HCT116 (cell line): ENCODE data around the gene UBE2E2. TPM values are rescaled to one million over a fixed set of nuclear protein-coding genes. Genes with fewer than 3 reads are reported as not detected.

Experiments
- ATAC-seq: fragments of 200-7000 bp; cut with Tn5 transposase; 2 replicates; pipeline ENCODE4 v1.9.1; 2020; ENCODE audit warnings: mild to moderate bottlenecking, moderate library complexity
- BruUV-seq: library from RNA; stranded (reverse); fragments of 400-500 nt; replicated peaks from 2 replicates; lab custom pipeline; 2021; lab: Mats Ljungman, UMichigan
- CTCF ChIA-PET: fragments of 300-600 bp; sonication (Branson Sonifier 250); formaldehyde crosslinking; loops from one replicate; lab custom pipeline; 2021; ENCODE audit warnings: antibody characterized with exemption; lab: Charles Lee
- POLR2A ChIA-PET: fragments of 300-600, 350-600 bp; sonication (Branson Sonifier 250); formaldehyde crosslinking; loops from one replicate; lab custom pipeline; 2021; ENCODE audit warnings: antibody characterized with exemption; lab: Charles Lee
- RAD21 ChIA-PET, 2 experiments: fragments of 300-600 bp; sonication (Branson Sonifier 250); formaldehyde crosslinking; loops; one replicate each; lab custom pipeline; 2023; ENCODE audit warnings: low total read pairs in 2 of 2; ENCODE audit not compliant: uncharacterized antibody in 2 of 2, unreplicated experiment in 2 of 2, low non-redundant PET in 1 of 2; lab: Charles Lee
- DNase-seq: peaks from one replicate; pipeline ENCODE4 v3.0.0-alpha.2; 2010; ENCODE audit warnings: low read depth, low spot score
- H2AFZ ChIP-seq: fragments of 200-600 bp; shearing (Covaris generic), sonication (generic); 2 replicates; pipeline ENCODE4 v1.6.1; 2017; ENCODE audit warnings: low read depth, mixed run types, mixed read lengths, antibody characterized with exemption, low read length; ENCODE audit not compliant: poor library complexity, severe bottlenecking
- H3K27ac ChIP-seq: 2 replicates; pipeline ENCODE4 v1.5.1; 2012; ENCODE audit warnings: low read depth, low read length
- H3K27me3 ChIP-seq: fragments of 200-600 bp; sonication (generic); 2 replicates; pipeline ENCODE4 v1.6.1; 2016; ENCODE audit warnings: mixed run types, low read length, mixed read lengths; ENCODE audit not compliant: insufficient read depth
- H3K36me3 ChIP-seq, 2 experiments: fragments of 200-500 bp in 1 of 2; fragments of 200-600 bp in 1 of 2; sonication (Bioruptor generic) in 1 of 2; sonication (generic) in 1 of 2; 2 replicates each; pipeline versions ENCODE4 v1.5.1 to v1.6.1; 2014 to 2016; ENCODE audit warnings: low read length in 2 of 2, inconsistent platforms in 1 of 2, mixed read lengths in 1 of 2, mixed run types in 1 of 2; ENCODE audit not compliant: insufficient read depth in 2 of 2, control insufficient read depth in 1 of 2
- H3K4me1 ChIP-seq, 2 experiments: fragments of 200-600 bp in 1 of 2; sonication (generic) in 1 of 2; 2 replicates each; pipeline versions ENCODE4 v1.5.1 to v1.6.1; 2012 to 2017; ENCODE audit warnings: low read length in 2 of 2, inconsistent platforms in 1 of 2, mild to moderate bottlenecking in 1 of 2, mixed read lengths in 1 of 2, mixed run types in 1 of 2, moderate library complexity in 1 of 2; ENCODE audit not compliant: insufficient read depth in 2 of 2, control insufficient read depth in 1 of 2
- H3K4me2 ChIP-seq: fragments of 200-600 bp; sonication (generic); 2 replicates; pipeline ENCODE4 v1.6.1; 2017; ENCODE audit warnings: mixed run types, low read length, mixed read lengths
- H3K4me3 ChIP-seq, 2 experiments: fragments of 200-600 bp in 1 of 2; sonication (generic) in 1 of 2; replicated peaks in 1 of 2; 2 replicates each; pipeline ENCODE4 v1.5.1; 2011 to 2016; ENCODE audit warnings: low read length in 2 of 2, control low read depth in 1 of 2, low read depth in 1 of 2, mild to moderate bottlenecking in 1 of 2, mixed read lengths in 1 of 2, mixed run types in 1 of 2
- H3K79me2 ChIP-seq: fragments of 200-600 bp; sonication (generic); 2 replicates; pipeline ENCODE4 v1.6.1; 2017; ENCODE audit warnings: mild to moderate bottlenecking, mixed run types, low read length, moderate library complexity, mixed read lengths; ENCODE audit not compliant: insufficient read depth
- H3K9ac ChIP-seq: fragments of 200-600 bp; sonication (generic); 2 replicates; pipeline ENCODE4 v1.6.1; 2016; ENCODE audit warnings: low read length, mixed read lengths
- H3K9me2 ChIP-seq: fragments of 200-600 bp; sonication (generic), shearing (Covaris generic); 2 replicates; pipeline ENCODE4 v1.6.1; 2017; ENCODE audit warnings: mixed run types, mild to moderate bottlenecking, moderate library complexity; ENCODE audit not compliant: insufficient read depth
- H3K9me3 ChIP-seq, 2 experiments: fragments of 200-500 bp in 1 of 2; fragments of 200-600 bp in 1 of 2; sonication (Bioruptor generic) in 1 of 2; sonication (generic) in 1 of 2; 2 replicates each; pipeline ENCODE4 v1.6.1; 2014 to 2017; ENCODE audit warnings: low read length in 2 of 2, mixed read lengths in 2 of 2, inconsistent platforms in 1 of 2, low read depth in 1 of 2, mild to moderate bottlenecking in 1 of 2, mixed run types in 1 of 2, moderate library complexity in 1 of 2; ENCODE audit not compliant: control insufficient read depth in 1 of 2, insufficient read depth in 1 of 2
- H4K20me1 ChIP-seq: fragments of 200-600 bp; sonication (generic), shearing (Covaris generic); 2 replicates; pipeline ENCODE4 v1.6.1; 2017; ENCODE audit warnings: mixed run types, mild to moderate bottlenecking, moderate library complexity; ENCODE audit not compliant: insufficient read depth
- ATF3 ChIP-seq: IDR thresholded peaks from 2 replicates; pipeline ENCODE4 v1.6.1; 2012
- CBX3 ChIP-seq: IDR thresholded peaks from 2 replicates; pipeline ENCODE4 v1.6.1; 2012; ENCODE audit warnings: low read depth
- ELF1 ChIP-seq: IDR thresholded peaks from 2 replicates; pipeline ENCODE4 v1.6.1; 2012; ENCODE audit warnings: low read depth, borderline replicate concordance
- EZH2phosphoT487 ChIP-seq: fragments of 200-600 bp; IDR thresholded peaks from 2 replicates; pipeline ENCODE4 v1.6.1; 2018; ENCODE audit warnings: antibody characterized with exemption, borderline replicate concordance
- FOSL1 ChIP-seq: IDR thresholded peaks from 2 replicates; pipeline ENCODE4 v1.6.1; 2012; ENCODE audit warnings: low read depth
- POLR2A ChIP-seq: IDR thresholded peaks from 2 replicates; pipeline ENCODE4 v1.7.0; 2011; ENCODE audit warnings: borderline replicate concordance; ENCODE audit not compliant: insufficient read depth, insufficient read length; ENCODE audit errors: extremely low read depth
- POLR2AphosphoS5 ChIP-seq: IDR thresholded peaks from 2 replicates; pipeline ENCODE4 v1.6.1; 2011; ENCODE audit warnings: mild to moderate bottlenecking, low read depth, low read length, moderate library complexity
- RAD21 ChIP-seq: IDR thresholded peaks from 2 replicates; pipeline ENCODE4 v1.6.1; 2012; ENCODE audit warnings: low read depth, mild to moderate bottlenecking
- REST ChIP-seq: IDR thresholded peaks from 2 replicates; pipeline ENCODE4 v1.6.1; 2012; ENCODE audit warnings: low read depth
- SIN3A ChIP-seq: IDR thresholded peaks from 2 replicates; pipeline ENCODE4 v1.6.1; 2012; ENCODE audit warnings: low read depth
- SRF ChIP-seq: IDR thresholded peaks from 2 replicates; pipeline ENCODE4 v1.6.1; 2012; ENCODE audit warnings: low read depth
- ZBTB33 ChIP-seq: IDR thresholded peaks from 2 replicates; pipeline ENCODE4 v1.6.1; 2011; ENCODE audit warnings: mild to moderate bottlenecking, low read length, moderate library complexity; ENCODE audit not compliant: insufficient replicate concordance; ENCODE audit errors: extremely low read depth
- ZFX ChIP-seq: fragments of 450-650 bp; IDR thresholded peaks from 2 replicates; pipeline ENCODE4 v1.6.1; 2017
- ZNF274 ChIP-seq: fragments of 200-500 bp; sonication (Bioruptor generic); IDR thresholded peaks from 2 replicates; pipeline ENCODE4 v1.6.1; 2014; ENCODE audit warnings: mild to moderate bottlenecking, low read depth, low read length, inconsistent platforms
- intact Hi-C: fragments of 100-400 bp; cut with micrococcal nuclease; formaldehyde crosslinking; loops from 2 replicates; pipeline ENCODE4 v1.10.0; 2022
- total RNA-seq: library from RNA; stranded (reverse); gene quantifications from one replicate; pipeline ENCODE4 v1.2.1, GENCODE V29; 2021; ENCODE audit not compliant: unreplicated experiment

The UBE2E2 gene
- total RNA-seq, 1 experiment from 2014 or later: 21.4 TPM

GRCh38 chr3:23246651-23247050 is 43.5 kb downstream of the UBE2E2 start:
- H2AFZ ChIP-seq: no peak overlapping the region
- no peaks in the 10 kb centered on the region for H3K9me3 ChIP-seq
- H4K20me1 ChIP-seq: 0 out of 2 replicates have a peak, but pooled peaks cover 4% of the 10 kb centered on the region
- intact Hi-C loops: no loop called here
- H3K4me1 ChIP-seq: peaks cover 3 to 10% of the 10 kb centered on the region in 2 experiments; a peak in 3 of 4 replicates
- no peak overlapping the region for H3K9ac ChIP-seq
- no peaks in the 10 kb centered on the region for H3K9me2 ChIP-seq
- DNase-seq: no peak
- H3K79me2 ChIP-seq: peaks cover 7% of the 10 kb centered on the region; the same call in 1 of the 2 replicates
- TF ChIP-seq SRF (no peak), ATF3 (no peak)
- no peaks in the 10 kb centered on the region for H3K27me3 ChIP-seq
- no peak for ATAC-seq
- ChIA-PET CTCF (interaction anchor here (0.6 kb wide), 1 partner anchor 12 kb away, joined by 3 read pairs; no protein-coding TSS in a partner anchor), RAD21 (interaction anchor here in 1 of 2 experiments (0.6 kb wide), 1 partner anchor 11 kb away, joined by 3 read pairs; no protein-coding TSS in a partner anchor), POLR2A (no interaction called here)
- no peaks in the 10 kb centered on the region for H3K36me3 ChIP-seq
- H3K4me2 ChIP-seq: no peak overlapping the region
- BruUV-seq: no TSS peak
- H3K4me3 ChIP-seq: no peak overlapping the region
- H3K27ac ChIP-seq: no peak overlapping the region

GRCh38 chr3:23248594-23249131 is 45.5 kb downstream of the UBE2E2 start:
- no peaks in the 10 kb centered on the region for H4K20me1 ChIP-seq
- peaks cover 7% of the 10 kb centered on the region; the same call in 1 of the 2 replicates for H3K79me2 ChIP-seq
- no peak overlapping the region for H3K9ac ChIP-seq
- no peaks in the 10 kb centered on the region for H3K4me1 ChIP-seq
- CTCF ChIA-PET: no interaction called here
- intact Hi-C loops: no loop called here
- H3K9me3 ChIP-seq: no peaks in the 10 kb centered on the region
- RAD21 ChIA-PET: no interaction called here
- no peak overlapping the region for H2AFZ ChIP-seq
- H3K27me3 ChIP-seq: no peaks in the 10 kb centered on the region
- H3K27ac ChIP-seq: no peak overlapping the region
- no TSS peak for BruUV-seq
- no peaks in the 10 kb centered on the region for H3K9me2 ChIP-seq
- H3K36me3 ChIP-seq: no peaks in the 10 kb centered on the region
- no peak overlapping the region for H3K4me3 ChIP-seq
- no peak for DNase-seq
- TF ChIP-seq ZNF274 (no peak), CBX3 (no peak), FOSL1 (no peak), SIN3A (no peak), ZFX (no peak), EZH2phosphoT487 (no peak), POLR2AphosphoS5 (no peak), ZBTB33 (no peak), ELF1 (no peak), RAD21 (no peak), POLR2A (no peak), REST (no peak)
- TF ChIP-seq, all 23 proteins: peak for 0
- H3K4me2 ChIP-seq: no peak overlapping the region
- ATAC-seq: no peak
- POLR2A ChIA-PET: interaction anchor here (0.6 kb wide), 1 partner anchor 604 kb away, joined by 3 read pairs; no protein-coding TSS in a partner anchor
